ENCODE data around the gene COL11A2.

DNA sequence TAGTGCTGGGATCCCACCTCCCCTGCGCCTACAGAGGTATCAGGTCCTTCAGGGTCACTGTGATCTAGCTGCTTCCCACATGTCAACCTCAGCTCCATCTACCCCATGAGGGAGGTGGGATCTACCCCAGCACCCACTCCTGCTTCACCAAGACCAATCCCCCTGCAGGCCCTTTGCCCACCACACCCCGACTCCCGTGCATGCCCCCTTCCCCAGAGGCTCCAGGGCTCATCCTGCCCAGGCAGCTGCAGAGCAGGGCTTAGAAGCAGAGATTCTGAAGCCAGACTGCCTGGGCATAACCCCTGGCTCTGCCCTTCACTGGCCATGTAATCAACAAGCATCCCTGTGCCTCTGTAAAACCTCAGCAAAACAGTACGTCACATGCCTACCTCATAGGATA lies 17.5 kb downstream of the COL11A2 start:
- TF ChIP-seq, protein P1, sequence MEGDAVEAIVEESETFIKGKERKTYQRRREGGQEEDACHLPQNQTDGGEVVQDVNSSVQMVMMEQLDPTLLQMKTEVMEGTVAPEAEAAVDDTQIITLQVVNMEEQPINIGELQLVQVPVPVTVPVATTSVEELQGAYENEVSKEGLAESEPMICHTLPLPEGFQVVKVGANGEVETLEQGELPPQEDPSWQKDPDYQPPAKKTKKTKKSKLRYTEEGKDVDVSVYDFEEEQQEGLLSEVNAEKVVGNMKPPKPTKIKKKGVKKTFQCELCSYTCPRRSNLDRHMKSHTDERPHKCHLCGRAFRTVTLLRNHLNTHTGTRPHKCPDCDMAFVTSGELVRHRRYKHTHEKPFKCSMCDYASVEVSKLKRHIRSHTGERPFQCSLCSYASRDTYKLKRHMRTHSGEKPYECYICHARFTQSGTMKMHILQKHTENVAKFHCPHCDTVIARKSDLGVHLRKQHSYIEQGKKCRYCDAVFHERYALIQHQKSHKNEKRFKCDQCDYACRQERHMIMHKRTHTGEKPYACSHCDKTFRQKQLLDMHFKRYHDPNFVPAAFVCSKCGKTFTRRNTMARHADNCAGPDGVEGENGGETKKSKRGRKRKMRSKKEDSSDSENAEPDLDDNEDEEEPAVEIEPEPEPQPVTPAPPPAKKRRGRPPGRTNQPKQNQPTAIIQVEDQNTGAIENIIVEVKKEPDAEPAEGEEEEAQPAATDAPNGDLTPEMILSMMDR (conservative IDR thresholded peaks at IDR 0.05; ENCODE audit: low read depth, low read length): no peak
- no peak for TF ChIP-seq EZH2 (IDR thresholded peaks at IDR 0.05; ENCODE audit: low read length, unreplicated experiment)
- TF ChIP-seq EZH2phosphoT487 (IDR thresholded peaks at IDR 0.05; ENCODE audit: borderline replicate concordance, low read length): no peak

Measured in PC-3 (cell line).